HG03575 (cell line): ENCODE measurements around the gene TIAL1.
"Not testable (repeated sequence)": the region's sequence is repeated elsewhere in the genome, so short reads cannot be mapped to it uniquely, and the experiment has no call there.

ENCODE experiments used
- ATAC-seq: cut with Tn5 transposase; IDR thresholded peaks from one replicate; pipeline ENCODE4 v1.9.1; 2021; ENCODE audit not compliant: unreplicated experiment, insufficient number of reproducible peaks, low FRiP score; ENCODE audit errors: extremely low read depth

TIAL1 gene

DNA sequence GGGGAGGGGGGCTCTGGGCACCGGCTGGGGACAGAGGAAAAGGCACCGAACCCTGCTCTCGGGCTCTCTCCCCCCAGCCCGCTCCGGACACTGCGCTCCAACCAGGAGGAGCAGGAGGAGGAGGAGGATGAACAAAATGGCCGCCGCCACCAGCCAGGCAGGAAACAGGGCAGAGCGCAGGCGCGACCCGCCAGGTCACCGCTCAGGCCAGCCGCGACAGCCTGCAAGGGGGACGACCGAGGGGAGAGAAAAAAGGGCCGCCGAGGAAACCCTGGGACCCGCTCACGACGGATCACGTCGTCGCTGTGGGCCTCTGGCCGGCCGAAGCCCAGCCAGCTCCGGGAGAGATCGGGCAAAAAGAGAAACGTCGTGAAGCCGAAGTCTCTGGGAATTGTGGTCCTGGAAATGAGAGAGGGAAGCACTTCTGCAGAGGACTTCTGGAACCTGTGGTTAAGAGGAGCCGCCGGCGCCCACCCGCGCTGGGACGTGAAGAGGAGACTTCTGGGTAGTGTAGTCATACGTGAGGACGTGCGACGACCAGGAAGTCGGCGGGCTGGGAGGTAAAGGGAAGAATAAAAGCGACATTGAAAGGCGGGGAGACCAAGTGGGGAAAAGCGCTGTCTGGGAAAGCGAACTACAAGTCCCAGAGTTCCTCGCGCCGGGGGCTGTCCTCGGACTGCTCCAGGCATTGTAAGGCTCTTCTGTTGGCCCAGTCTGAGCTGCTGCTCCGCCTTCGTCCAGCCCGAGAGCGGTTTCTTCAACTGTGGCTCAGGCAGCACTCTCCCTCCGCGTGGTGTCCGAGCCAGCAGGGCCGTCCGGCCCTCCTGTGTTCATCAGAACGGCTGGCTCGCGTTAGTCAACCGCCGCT lies at the start of gene TIAL1:
TIAL1 (minus strand) TSS at position 428 of the 868 bp plus-strand sequence. CDS start 499 bp downstream, outside the sequence.
- peak; percentile 61 for ATAC-seq

DNA sequence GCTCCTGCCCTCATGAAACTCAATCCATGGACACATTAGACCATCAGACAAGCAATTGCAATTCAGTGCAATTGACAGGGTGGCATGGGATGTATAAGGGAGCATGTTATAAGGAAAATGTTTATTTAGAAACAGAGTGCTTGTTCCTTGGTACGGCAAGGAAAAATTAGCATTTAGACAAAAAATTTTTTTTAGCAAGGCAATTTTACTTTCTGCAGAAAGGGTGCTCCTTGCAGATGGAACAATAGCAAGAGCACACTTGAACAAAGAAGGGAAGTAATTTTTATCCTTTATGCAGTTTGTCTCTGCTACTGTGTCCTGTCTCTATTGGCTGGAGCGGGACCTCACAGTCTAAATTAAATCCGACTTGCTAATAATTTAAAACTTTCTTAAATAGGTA lies 48.2 kb upstream of the TIAL1 start:
- no peak for ATAC-seq

DNA sequence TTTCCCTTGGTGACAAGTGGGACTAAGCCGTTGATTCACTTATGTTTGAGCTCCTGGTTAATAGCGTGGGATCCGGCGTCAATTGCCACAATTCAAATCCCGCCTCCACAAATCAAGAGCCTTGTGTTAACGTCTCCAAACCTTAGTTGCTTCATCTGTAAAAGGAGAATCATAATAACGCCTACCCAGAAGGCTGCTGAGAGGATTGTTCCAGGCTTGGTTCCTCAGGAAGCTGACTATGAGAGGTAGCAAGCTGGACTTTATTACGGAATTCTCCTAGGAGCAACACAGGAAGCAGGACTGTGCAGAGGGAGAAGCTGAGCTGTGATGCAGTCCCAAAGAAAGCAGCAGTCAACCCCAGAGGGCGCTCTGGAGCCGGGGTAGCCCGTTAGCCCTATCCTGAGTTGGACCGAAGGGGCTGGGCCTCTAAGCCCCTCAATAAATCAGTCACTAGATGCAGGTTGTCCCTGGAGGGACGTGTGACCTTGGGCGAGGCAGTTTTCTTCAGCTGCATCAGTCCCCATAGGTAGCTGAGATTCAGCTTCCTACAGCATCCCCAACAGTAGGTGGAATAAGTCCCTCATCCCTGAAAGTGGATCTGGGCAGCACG lies 47.5 kb upstream of the TIAL1 start:
- ATAC-seq = no peak

- no peak for ATAC-seq
Measured at GRCh38 chr10:119643306-119644204, 46.8 kb upstream of the TIAL1 start.

- ATAC-seq = no peak
Measured at GRCh38 chr10:119642556-119643111, 45.9 kb upstream of the TIAL1 start.

DNA sequence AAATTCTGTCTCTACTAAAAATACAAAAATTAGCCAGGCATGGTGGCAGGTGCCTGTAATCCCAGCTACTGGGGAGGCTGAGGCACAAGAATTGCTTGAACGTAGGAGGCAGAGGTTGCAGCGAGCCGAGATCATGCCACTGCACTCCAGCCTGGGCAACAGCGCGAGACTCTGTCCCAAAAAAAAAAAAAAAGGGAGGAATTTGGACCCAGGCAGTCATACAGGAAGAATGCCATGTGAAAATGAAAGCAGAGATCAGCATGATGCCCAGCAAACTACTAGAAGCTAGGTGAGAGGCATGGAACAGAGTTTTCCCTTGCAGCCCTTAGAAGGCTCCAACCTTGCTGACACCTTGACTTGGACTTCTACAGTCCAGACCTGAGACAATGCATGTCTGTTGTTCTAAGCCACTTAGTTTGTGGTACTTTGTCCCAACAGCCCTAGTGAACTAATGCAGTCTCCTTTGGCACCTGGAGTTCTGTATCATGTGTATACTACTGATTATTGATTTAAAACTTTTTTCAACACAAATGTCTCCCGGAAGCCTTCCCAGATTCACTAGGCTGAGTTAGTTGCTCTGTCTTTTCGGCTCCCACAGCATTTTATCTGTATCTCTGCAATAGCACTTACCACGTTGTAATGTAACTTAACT lies 44.2 kb upstream of the TIAL1 start:
- ATAC-seq = no peak

GRCh38 chr10:119640384-119640783 lies 43.6 kb upstream of the TIAL1 start:
- no peak for ATAC-seq

DNA sequence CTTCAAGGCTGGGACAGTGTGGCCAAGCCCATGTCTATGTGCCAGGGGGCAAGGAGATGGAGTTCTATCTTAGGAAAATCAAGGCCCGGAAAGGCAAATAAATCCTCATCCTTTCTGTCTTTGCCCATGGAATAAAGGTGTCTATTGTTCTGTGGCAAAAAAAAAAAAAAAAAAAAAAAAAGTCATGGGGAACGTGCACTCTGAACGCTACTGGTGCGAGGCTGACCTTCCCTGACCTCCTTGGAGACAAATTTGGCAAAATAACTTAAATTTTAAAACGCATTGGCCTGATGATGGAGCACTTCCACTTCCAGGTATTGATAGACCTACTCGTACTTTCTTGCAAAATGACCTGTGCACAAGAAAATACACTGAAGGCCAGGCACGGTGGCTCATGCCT lies 42.2 kb upstream of the TIAL1 start:
- ATAC-seq = no peak

- no peak for ATAC-seq
Measured at GRCh38 chr10:119637631-119638030, 40.9 kb upstream of the TIAL1 start.

GRCh38 chr10:119634219-119634544 lies 37.4 kb upstream of the TIAL1 start:
- ATAC-seq = no peak

- no peak for ATAC-seq
Measured at GRCh38 chr10:119633538-119634218, 36.9 kb upstream of the TIAL1 start.

DNA sequence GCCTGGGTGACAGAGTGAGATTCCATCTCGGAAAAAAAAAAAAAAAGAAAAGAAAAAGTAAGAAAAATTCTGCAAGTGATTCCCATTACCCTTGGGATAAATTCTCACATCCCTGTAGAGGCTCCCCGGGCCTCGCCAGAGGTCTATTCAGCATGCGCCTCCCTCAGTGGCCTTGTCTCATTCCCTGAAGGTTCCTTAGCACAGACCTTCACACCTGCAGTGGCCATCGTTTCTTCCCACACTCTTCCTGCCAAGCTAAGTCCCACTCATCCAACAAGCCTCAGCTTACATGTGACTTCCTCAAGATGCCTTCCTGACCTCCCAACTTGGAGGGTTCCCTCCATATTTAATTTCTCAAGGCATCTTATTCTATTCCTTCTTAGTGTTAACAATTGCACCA lies 33.5 kb upstream of the TIAL1 start:
- ATAC-seq = no peak

GRCh38 chr10:119625570-119626280 lies 29.0 kb upstream of the TIAL1 start:
- ATAC-seq = no peak

- no peak for ATAC-seq
Measured at GRCh38 chr10:119621078-119621384, 24.3 kb upstream of the TIAL1 start.

GRCh38 chr10:119620241-119621077 lies 23.7 kb upstream of the TIAL1 start:
- no peak for ATAC-seq

- not testable (repeated sequence) for ATAC-seq
Measured at GRCh38 chr10:119619811-119620210, 23.0 kb upstream of the TIAL1 start.

GRCh38 chr10:119619215-119619614 lies 22.5 kb upstream of the TIAL1 start:
- no peak for ATAC-seq
